PFSK-1 (cell line): ENCODE measurements around the gene KCNC4.

Experiments used
- FOXP2 ChIP-seq: optimal IDR thresholded peaks from 2 replicates; pipeline ENCODE3; 2011; ENCODE audit warnings: borderline replicate concordance, control low read depth, inconsistent platforms; ENCODE audit not compliant: insufficient read depth; ENCODE audit errors: extremely low read length, extremely low read depth
- POLR2AphosphoS5 ChIP-seq: IDR thresholded peaks from 2 replicates; pipeline ENCODE4 v1.6.1; 2012; ENCODE audit warnings: low read depth, mild to moderate bottlenecking, control low read depth, low read length, moderate library complexity
- SIN3A ChIP-seq: IDR thresholded peaks from 2 replicates; pipeline ENCODE4 v1.6.1; 2012; ENCODE audit warnings: mild to moderate bottlenecking, low read length, moderate library complexity, borderline replicate concordance; ENCODE audit not compliant: insufficient read depth
- TAF1 ChIP-seq: IDR thresholded peaks from 2 replicates; pipeline ENCODE4 v1.6.1; 2012; ENCODE audit warnings: low read length, control low read depth, borderline replicate concordance; ENCODE audit not compliant: insufficient read depth
- TF ChIP-seq, protein P1 (sequence below), 2 experiments: IDR thresholded peaks; 2 replicates each; pipeline versions ENCODE4 v1.6.1 to v1.8.0; 2011 to 2012; ENCODE audit warnings: low read depth in 2 of 2, low read length in 2 of 2, control low read depth in 1 of 2, inconsistent platforms in 1 of 2, mild to moderate bottlenecking in 1 of 2, moderate library complexity in 1 of 2; ENCODE audit not compliant: insufficient read depth in 1 of 2

Gene KCNC4

DNA sequence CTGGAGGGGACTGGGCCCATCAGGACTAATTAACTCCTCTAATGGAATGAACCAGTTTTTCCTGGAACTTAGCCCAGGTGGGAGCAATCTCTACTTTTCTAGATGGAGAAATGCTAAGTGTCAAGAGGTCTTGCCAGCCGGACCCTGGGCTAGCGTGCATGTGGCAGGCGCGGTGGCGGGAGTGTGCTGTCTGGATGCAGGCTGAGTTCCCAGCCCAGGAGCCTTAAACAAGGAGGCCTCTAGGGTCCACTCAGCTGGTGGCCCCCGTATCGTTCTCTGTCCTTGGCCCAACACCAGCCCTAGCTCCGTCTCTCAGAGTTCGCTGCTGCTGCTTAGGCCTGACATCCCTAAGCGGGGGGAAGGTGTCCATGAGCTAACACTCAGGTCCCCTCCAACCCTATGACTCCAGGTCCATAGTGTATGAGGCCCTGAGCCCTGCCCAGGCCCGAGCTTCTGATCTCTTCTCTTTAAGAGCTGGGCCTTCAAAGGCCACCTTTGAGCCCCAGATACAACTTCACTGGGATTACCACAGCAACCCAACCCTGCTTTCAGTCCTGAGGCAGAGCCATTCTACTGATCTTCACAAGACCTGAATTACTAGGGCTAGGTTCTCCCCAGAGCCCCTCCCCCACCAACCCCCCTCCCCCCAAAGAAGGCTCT, 3.7 kb upstream of the KCNC4 start:
- TF ChIP-seq FOXP2 (no peak), TAF1 (no peak), SIN3A (no peak), POLR2AphosphoS5 (no peak)
- TF ChIP-seq, protein P1, sequence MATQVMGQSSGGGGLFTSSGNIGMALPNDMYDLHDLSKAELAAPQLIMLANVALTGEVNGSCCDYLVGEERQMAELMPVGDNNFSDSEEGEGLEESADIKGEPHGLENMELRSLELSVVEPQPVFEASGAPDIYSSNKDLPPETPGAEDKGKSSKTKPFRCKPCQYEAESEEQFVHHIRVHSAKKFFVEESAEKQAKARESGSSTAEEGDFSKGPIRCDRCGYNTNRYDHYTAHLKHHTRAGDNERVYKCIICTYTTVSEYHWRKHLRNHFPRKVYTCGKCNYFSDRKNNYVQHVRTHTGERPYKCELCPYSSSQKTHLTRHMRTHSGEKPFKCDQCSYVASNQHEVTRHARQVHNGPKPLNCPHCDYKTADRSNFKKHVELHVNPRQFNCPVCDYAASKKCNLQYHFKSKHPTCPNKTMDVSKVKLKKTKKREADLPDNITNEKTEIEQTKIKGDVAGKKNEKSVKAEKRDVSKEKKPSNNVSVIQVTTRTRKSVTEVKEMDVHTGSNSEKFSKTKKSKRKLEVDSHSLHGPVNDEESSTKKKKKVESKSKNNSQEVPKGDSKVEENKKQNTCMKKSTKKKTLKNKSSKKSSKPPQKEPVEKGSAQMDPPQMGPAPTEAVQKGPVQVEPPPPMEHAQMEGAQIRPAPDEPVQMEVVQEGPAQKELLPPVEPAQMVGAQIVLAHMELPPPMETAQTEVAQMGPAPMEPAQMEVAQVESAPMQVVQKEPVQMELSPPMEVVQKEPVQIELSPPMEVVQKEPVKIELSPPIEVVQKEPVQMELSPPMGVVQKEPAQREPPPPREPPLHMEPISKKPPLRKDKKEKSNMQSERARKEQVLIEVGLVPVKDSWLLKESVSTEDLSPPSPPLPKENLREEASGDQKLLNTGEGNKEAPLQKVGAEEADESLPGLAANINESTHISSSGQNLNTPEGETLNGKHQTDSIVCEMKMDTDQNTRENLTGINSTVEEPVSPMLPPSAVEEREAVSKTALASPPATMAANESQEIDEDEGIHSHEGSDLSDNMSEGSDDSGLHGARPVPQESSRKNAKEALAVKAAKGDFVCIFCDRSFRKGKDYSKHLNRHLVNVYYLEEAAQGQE (IDR thresholded peaks at IDR 0.05; ENCODE audit: insufficient read depth in 1 of 2, low read depth in 2 of 2, low read length in 2 of 2) = no peak

- no peak for TF ChIP-seq SIN3A
- TF ChIP-seq FOXP2 = peak; percentile 45
- TF ChIP-seq, protein P1 (IDR thresholded peaks at IDR 0.05; ENCODE audit: insufficient read depth in 1 of 2, low read depth in 2 of 2, low read length in 2 of 2) = no peak
- no peak for TF ChIP-seq TAF1
- no peak for TF ChIP-seq POLR2AphosphoS5
Observed at GRCh38 chr1:110207831-110208230, 2.3 kb upstream of the KCNC4 start.

DNA sequence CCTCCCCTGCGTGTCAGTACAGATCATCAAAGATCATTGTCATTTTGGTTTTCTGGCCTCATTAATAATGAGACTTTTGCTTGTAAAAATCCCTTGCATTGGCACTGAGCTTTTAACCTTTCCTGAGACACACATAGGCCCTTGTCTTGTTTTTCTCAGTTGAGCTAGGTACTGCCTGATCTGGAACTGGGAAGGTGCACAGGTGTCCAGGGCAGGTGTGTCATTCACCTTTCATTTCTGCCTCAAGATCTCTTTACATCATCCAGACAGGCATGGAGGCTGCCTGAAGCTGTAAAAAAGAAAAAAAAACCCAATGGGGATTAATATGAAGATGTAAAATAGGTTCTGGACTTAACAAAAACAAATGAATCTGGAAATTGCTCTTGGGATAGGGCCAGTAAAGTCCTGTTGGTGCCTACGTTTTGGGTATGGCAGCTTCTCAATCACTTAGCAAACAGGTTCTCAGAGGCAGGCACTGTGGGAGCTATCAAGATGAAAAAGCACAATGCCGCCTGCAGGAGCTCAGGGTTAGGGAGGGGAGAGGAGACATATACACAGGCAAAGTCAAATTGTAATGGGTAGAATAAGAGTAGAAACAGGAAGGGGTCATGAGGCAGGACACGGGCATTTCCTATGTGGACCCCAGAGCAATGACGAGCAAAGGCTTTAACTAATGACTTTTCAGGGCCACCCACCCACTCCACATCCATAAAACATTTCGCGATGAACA, 1.0 kb upstream of the KCNC4 start:
- TF ChIP-seq SIN3A (no peak), POLR2AphosphoS5 (no peak), FOXP2 (no peak)

DNA sequence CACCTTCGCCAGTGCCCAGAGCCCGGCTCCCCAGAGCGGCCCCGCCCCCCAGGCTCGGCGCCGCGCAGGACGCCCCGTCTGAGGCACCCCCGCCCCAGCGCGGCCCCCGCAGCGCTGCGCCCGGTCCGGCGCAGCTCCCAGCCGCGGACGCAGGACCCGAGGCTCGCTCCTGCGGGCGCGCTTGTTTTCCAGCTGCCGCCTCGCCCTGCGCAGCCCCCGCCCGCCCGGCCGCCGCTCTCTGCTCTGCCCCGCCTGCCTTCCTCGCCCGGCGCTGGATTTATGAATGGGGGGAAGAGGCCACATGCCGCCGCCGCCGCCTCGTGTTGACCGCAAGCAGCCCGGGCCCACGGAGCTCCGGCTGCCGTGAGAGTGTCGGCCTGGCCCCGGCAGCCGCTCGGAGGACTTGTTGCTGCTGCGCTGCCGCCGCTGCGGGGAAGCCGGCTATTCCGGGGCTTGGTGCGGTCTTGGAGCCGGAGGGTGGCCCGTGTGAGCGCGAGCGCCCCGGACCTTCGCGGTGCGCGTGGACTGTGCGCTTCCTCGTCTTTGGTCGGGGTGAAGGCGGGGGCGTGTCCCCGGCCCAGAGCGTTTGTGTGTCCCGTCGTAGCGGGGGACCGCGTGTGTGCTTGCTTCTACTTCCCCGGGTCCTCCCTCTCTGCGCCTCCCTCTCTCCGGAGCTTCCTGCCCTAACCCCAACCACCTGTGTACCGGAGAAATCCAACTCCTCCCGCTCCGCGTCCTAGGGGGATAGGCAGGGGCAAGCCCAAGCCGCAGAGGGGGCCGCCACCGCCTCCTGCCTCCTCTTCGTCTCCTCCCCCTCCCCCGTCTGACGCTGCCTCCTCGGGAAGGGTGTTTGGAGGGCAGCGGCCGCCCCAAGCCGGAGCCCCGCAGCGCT, 736 bp downstream of the KCNC4 start:
- TF ChIP-seq SIN3A = 0 out of 2 replicates have a peak, but pooled peaks have one; percentile 19
- TF ChIP-seq, protein P1 (IDR thresholded peaks at IDR 0.05; ENCODE audit: insufficient read depth in 1 of 2, low read depth in 2 of 2, low read length in 2 of 2) = no peak

- TF ChIP-seq TAF1 (no peak), SIN3A (no peak), FOXP2 (no peak), POLR2AphosphoS5 (no peak)
Observed at GRCh38 chr1:110211496-110212168, 1.5 kb downstream of the KCNC4 start.
